Measurements from ENCODE around the gene GMCL1.
"Not testable (repeated sequence)": the region's sequence is repeated elsewhere in the genome, so short reads cannot be mapped to it uniquely, and the experiment has no call there.

DNA sequence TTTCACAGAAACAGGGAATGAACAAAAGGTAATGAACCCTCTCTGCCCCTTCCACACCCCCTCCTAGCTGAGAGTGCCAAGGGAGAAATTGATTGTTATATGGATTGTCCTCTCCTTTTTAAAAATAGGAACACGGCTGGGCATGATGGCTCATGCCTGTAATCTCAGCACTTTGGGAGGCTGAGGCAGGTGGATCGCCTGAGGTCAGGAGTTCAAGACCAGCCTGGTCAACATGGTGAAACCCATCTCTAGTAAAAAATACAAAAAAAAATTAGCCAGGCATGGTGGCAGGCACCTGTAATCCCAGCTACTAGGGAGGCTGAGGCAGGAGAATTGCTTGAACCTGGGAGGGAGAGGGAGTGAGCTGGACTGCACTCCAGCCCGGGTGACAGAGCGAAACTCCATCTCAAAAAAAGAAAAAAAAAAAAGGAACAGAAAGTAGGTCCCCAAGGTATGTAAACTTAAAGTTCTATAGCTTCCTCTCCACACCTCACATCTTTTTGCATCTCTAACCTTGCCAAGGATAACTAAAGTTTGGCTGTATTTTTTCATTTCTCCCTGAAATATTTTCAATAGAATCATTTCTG is 26.6 kb upstream of the GMCL1 start:
- TF ChIP-seq, protein P1, sequence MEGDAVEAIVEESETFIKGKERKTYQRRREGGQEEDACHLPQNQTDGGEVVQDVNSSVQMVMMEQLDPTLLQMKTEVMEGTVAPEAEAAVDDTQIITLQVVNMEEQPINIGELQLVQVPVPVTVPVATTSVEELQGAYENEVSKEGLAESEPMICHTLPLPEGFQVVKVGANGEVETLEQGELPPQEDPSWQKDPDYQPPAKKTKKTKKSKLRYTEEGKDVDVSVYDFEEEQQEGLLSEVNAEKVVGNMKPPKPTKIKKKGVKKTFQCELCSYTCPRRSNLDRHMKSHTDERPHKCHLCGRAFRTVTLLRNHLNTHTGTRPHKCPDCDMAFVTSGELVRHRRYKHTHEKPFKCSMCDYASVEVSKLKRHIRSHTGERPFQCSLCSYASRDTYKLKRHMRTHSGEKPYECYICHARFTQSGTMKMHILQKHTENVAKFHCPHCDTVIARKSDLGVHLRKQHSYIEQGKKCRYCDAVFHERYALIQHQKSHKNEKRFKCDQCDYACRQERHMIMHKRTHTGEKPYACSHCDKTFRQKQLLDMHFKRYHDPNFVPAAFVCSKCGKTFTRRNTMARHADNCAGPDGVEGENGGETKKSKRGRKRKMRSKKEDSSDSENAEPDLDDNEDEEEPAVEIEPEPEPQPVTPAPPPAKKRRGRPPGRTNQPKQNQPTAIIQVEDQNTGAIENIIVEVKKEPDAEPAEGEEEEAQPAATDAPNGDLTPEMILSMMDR (IDR thresholded peaks at IDR 0.05; ENCODE audit: borderline replicate concordance, extremely low read depth, low read length, poor library complexity, severe bottlenecking): not testable (repeated sequence)
- TF ChIP-seq EZH2 (IDR thresholded peaks at IDR 0.05; ENCODE audit: borderline replicate concordance, low read depth, low read length, severe bottlenecking): not testable (repeated sequence)

All from DND-41 (cell line).